ENCODE data around the gene CCDC170.

- TF ChIP-seq CTCF (conservative IDR thresholded peaks at IDR 0.05; ENCODE audit: low read length) (no peak), EZH2phosphoT487 (IDR thresholded peaks at IDR 0.05; ENCODE audit: borderline replicate concordance) (no peak)
Measured at GRCh38 chr6:151494936-151495320, 1.1 kb downstream of the CCDC170 start.

Data from Loucy (cell line).